Limb (tissue), 2 donors: Measurements from ENCODE around the gene HBD.

Source experiments
- DNase-seq, 2 donors: peaks; one replicate each; pipeline ENCODE4 v3.0.0-alpha.2; 2016; ENCODE audit errors: extremely low spot score in 2 of 2

Gene HBD

GRCh38 chr11:5233307-5233706, 976 bp downstream of the HBD start:
- no peak for DNase-seq

GRCh38 chr11:5232821-5233220, 1.5 kb downstream of the HBD start:
- DNase-seq = no peak

GRCh38 chr11:5232176-5232575, 2.1 kb downstream of the HBD start:
- DNase-seq = no peak

GRCh38 chr11:5231111-5231510, 3.2 kb downstream of the HBD start:
- no peak for DNase-seq

GRCh38 chr11:5230266-5230665, 4.0 kb downstream of the HBD start:
- no peak for DNase-seq

GRCh38 chr11:5229796-5230195, 4.5 kb downstream of the HBD start:
- no peak for DNase-seq

- DNase-seq = no peak
Observed at GRCh38 chr11:5229356-5229755, 4.9 kb downstream of the HBD start.

GRCh38 chr11:5228124-5228523, 6.2 kb downstream of the HBD start:
- no peak for DNase-seq

- DNase-seq = no peak
Observed at GRCh38 chr11:5227681-5228080, 6.6 kb downstream of the HBD start.

- no peak for DNase-seq
Observed at GRCh38 chr11:5226732-5227310, 7.5 kb downstream of the HBD start, which contains the start of gene HBB. Gene HBB (minus strand): TSS chr11:5227071. CDS start chr11:5227021, 50 bp downstream.

- DNase-seq = no peak
Observed at GRCh38 chr11:5225480-5225871, 8.8 kb downstream of the HBD start.

GRCh38 chr11:5224538-5225479, 9.5 kb downstream of the HBD start:
- DNase-seq = no peak

GRCh38 chr11:5223686-5224085, 10.6 kb downstream of the HBD start:
- no peak for DNase-seq

- DNase-seq = no peak
Observed at GRCh38 chr11:5223146-5223545, 11.1 kb downstream of the HBD start.

- no peak for DNase-seq
Observed at GRCh38 chr11:5210376-5210885, 23.9 kb downstream of the HBD start.

- DNase-seq = peak in 1 of 2 donors; percentile 41
Observed at GRCh38 chr11:5204787-5205186, 29.5 kb downstream of the HBD start.

GRCh38 chr11:5203366-5203765, 30.9 kb downstream of the HBD start:
- DNase-seq = no peak

- no peak for DNase-seq
Observed at GRCh38 chr11:5200582-5200981, 33.7 kb downstream of the HBD start, which contains the start of gene OR51V1. Gene OR51V1 (minus strand): TSS chr11:5200682. CDS start chr11:5200682, 0 bp downstream.

- no peak for DNase-seq
Observed at GRCh38 chr11:5198285-5198684, 36.0 kb downstream of the HBD start.

- DNase-seq = no peak
Observed at GRCh38 chr11:5197536-5197935, 36.7 kb downstream of the HBD start.

- DNase-seq = no peak
Observed at GRCh38 chr11:5196731-5197130, 37.6 kb downstream of the HBD start.

- DNase-seq = no peak
Observed at GRCh38 chr11:5196067-5196466, 38.2 kb downstream of the HBD start.

- DNase-seq = no peak
Observed at GRCh38 chr11:5192738-5193137, 41.5 kb downstream of the HBD start.
